Astrocyte (in vitro differentiated cells and primary cell): Measurements from ENCODE around the gene MYH10. TPM values are rescaled to one million over a fixed set of nuclear protein-coding genes. Genes with fewer than 3 reads are reported as not detected.

Experiments
- DNase-seq: peaks from one replicate; pipeline ENCODE4 v3.0.0-alpha.2; 2010; ENCODE audit warnings: low read depth
- FAIRE-seq: peaks from 2 replicates; lab custom pipeline; 2011; peaks lifted over from hg19 to GRCh38; lab: Jason Lieb, UNC
- H2AFZ ChIP-seq: 2 replicates; pipeline ENCODE4 v1.6.0; 2012; ENCODE audit warnings: low read depth, low read length, inconsistent platforms
- H3K27ac ChIP-seq: 2 replicates; pipeline ENCODE4 v1.5.1; 2011; ENCODE audit warnings: low read depth, low read length, inconsistent platforms
- H3K27me3 ChIP-seq: 2 replicates; pipeline ENCODE4 v1.6.0; 2011; ENCODE audit warnings: low read length, inconsistent platforms; ENCODE audit not compliant: insufficient read depth
- H3K36me3 ChIP-seq: 2 replicates; pipeline ENCODE4 v1.5.1; 2011; ENCODE audit warnings: low read length, inconsistent platforms; ENCODE audit not compliant: insufficient read depth
- H3K4me1 ChIP-seq: 2 replicates; pipeline ENCODE4 v1.5.1; 2011; ENCODE audit warnings: low read length, inconsistent platforms; ENCODE audit not compliant: insufficient read depth
- H3K4me2 ChIP-seq: 2 replicates; pipeline ENCODE4 v1.6.0; 2012; ENCODE audit warnings: low read length, inconsistent platforms
- H3K4me3 ChIP-seq: 2 replicates; pipeline ENCODE4 v1.5.1; 2011; ENCODE audit warnings: low read depth, mild to moderate bottlenecking, low read length, inconsistent platforms; ENCODE audit not compliant: insufficient read depth
- H3K79me2 ChIP-seq: 2 replicates; pipeline ENCODE4 v1.6.0; 2012; ENCODE audit warnings: mild to moderate bottlenecking, low read length, inconsistent platforms; ENCODE audit not compliant: insufficient read depth
- H3K9ac ChIP-seq: 2 replicates; pipeline ENCODE4 v1.6.0; 2012; ENCODE audit warnings: mild to moderate bottlenecking, low read length, inconsistent platforms
- H3K9me3 ChIP-seq: 2 replicates; pipeline ENCODE4 v1.5.1; 2012; ENCODE audit warnings: low read depth, mild to moderate bottlenecking, low read length, inconsistent platforms; ENCODE audit not compliant: insufficient read depth
- H4K20me1 ChIP-seq: 2 replicates; pipeline ENCODE4 v1.6.0; 2012; ENCODE audit warnings: low read length, inconsistent platforms; ENCODE audit not compliant: insufficient read depth
- H3K27ac Mint-ChIP-seq: one replicate; pipeline ENCODE4 v1.8.0; 2021; ENCODE audit warnings: mild to moderate bottlenecking, mixed read lengths; ENCODE audit not compliant: unreplicated experiment
- H3K27me3 Mint-ChIP-seq: one replicate; pipeline ENCODE4 v1.8.0; 2021; ENCODE audit warnings: low read depth, mixed read lengths; ENCODE audit not compliant: unreplicated experiment
- H3K36me3 Mint-ChIP-seq: one replicate; pipeline ENCODE4 v1.8.0; 2021; ENCODE audit warnings: low read depth, mixed read lengths; ENCODE audit not compliant: unreplicated experiment
- H3K4me1 Mint-ChIP-seq: one replicate; pipeline ENCODE4 v1.8.0; 2021; ENCODE audit warnings: low read depth, mixed read lengths; ENCODE audit not compliant: unreplicated experiment
- H3K4me3 Mint-ChIP-seq: one replicate; pipeline ENCODE4 v1.8.0; 2021; ENCODE audit warnings: mild to moderate bottlenecking, moderate library complexity, mixed read lengths; ENCODE audit not compliant: unreplicated experiment
- H3K9me3 Mint-ChIP-seq: one replicate; pipeline ENCODE4 v1.8.0; 2021; ENCODE audit warnings: mild to moderate bottlenecking, mixed read lengths; ENCODE audit not compliant: unreplicated experiment
- EZH2 ChIP-seq: IDR thresholded peaks from 2 replicates; pipeline ENCODE4 v1.6.1; 2012; ENCODE audit warnings: mild to moderate bottlenecking, low read length, inconsistent platforms; ENCODE audit not compliant: insufficient read depth
- total RNA-seq: library from RNA; stranded (reverse); gene quantifications from 2 replicates; pipeline ENCODE4 v1.2.1, GENCODE V29; 2021
- TF ChIP-seq, protein P1 (sequence below): IDR thresholded peaks from 2 replicates; pipeline ENCODE4 v1.5.1; 2011; ENCODE audit warnings: low read depth, mild to moderate bottlenecking, inconsistent platforms, low read length, moderate library complexity; ENCODE audit not compliant: insufficient read depth

Gene MYH10
- total RNA-seq, 1 donor from 2014 or later: 150 TPM

GRCh38 chr17:8466456-8466855 is 164.1 kb downstream of the MYH10 start:
- Histone ChIP-seq H3K4me2 (no peak overlapping the region), H3K9me3 (no peaks in the 10 kb centered on the region), H3K4me3 (no peak overlapping the region), H3K9ac (no peak overlapping the region), H2AFZ (no peak overlapping the region), H3K79me2 (peaks cover 86% of the 10 kb centered on the region), H4K20me1 (peaks cover 100% of the 10 kb centered on the region), H3K27ac (no peak overlapping the region), H3K4me1 (peaks cover 9% of the 10 kb centered on the region), H3K27me3 (no peaks in the 10 kb centered on the region), H3K36me3 (peaks cover 58% of the 10 kb centered on the region)
- Mint-ChIP-seq H3K27ac (no peak overlapping the region), H3K4me1 (peaks cover 18% of the 10 kb centered on the region), H3K36me3 (peaks cover 24% of the 10 kb centered on the region), H3K9me3 (no peaks in the 10 kb centered on the region), H3K27me3 (no peaks in the 10 kb centered on the region), H3K4me3 (no peak overlapping the region)
- no peak for TF ChIP-seq EZH2
- TF ChIP-seq, protein P1, sequence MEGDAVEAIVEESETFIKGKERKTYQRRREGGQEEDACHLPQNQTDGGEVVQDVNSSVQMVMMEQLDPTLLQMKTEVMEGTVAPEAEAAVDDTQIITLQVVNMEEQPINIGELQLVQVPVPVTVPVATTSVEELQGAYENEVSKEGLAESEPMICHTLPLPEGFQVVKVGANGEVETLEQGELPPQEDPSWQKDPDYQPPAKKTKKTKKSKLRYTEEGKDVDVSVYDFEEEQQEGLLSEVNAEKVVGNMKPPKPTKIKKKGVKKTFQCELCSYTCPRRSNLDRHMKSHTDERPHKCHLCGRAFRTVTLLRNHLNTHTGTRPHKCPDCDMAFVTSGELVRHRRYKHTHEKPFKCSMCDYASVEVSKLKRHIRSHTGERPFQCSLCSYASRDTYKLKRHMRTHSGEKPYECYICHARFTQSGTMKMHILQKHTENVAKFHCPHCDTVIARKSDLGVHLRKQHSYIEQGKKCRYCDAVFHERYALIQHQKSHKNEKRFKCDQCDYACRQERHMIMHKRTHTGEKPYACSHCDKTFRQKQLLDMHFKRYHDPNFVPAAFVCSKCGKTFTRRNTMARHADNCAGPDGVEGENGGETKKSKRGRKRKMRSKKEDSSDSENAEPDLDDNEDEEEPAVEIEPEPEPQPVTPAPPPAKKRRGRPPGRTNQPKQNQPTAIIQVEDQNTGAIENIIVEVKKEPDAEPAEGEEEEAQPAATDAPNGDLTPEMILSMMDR: no peak
- DNase-seq: peak; percentile 61
- FAIRE-seq: no peak

- Histone ChIP-seq H3K79me2 (peaks cover 89% of the 10 kb centered on the region), H3K9ac (no peak overlapping the region), H3K27me3 (no peaks in the 10 kb centered on the region), H2AFZ (no peak overlapping the region), H4K20me1 (peaks cover 99% of the 10 kb centered on the region), H3K4me2 (no peak overlapping the region), H3K36me3 (peaks cover 63% of the 10 kb centered on the region), H3K9me3 (no peaks in the 10 kb centered on the region), H3K4me3 (no peak overlapping the region), H3K4me1 (peaks cover 8% of the 10 kb centered on the region), H3K27ac (no peak overlapping the region)
- no peak for FAIRE-seq
- Mint-ChIP-seq H3K9me3 (no peaks in the 10 kb centered on the region), H3K4me3 (no peak overlapping the region), H3K27ac (no peak overlapping the region), H3K27me3 (no peaks in the 10 kb centered on the region), H3K4me1 (peaks cover 18% of the 10 kb centered on the region), H3K36me3 (peaks cover 24% of the 10 kb centered on the region)
- no peak for DNase-seq
- no peak for TF ChIP-seq EZH2
- TF ChIP-seq, protein P1: no peak
Observed at GRCh38 chr17:8465759-8466158, 164.8 kb downstream of the MYH10 start.

DNA sequence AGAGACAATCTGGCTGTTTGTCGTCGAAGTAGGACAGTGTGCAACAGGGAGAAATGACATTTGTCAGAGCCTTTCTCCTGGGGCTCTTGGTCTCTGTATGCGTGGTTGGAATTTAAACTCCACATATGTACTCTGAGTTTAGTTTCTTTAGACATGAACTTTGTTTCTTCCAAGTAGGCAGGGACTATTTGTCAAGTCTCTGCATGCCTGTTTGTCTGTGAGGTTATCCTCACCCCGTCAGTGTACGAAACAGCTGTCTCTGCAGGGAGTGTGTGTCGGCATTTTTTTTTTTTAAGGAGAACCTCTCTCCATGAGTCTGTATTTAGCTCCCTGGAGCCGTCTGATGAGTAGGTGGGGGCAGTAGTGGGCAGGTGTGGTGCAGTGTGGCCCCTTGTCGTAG is 165.2 kb downstream of the MYH10 start:
- Histone ChIP-seq H3K4me1 (peaks cover 4% of the 10 kb centered on the region), H3K4me3 (no peak overlapping the region), H3K27me3 (no peaks in the 10 kb centered on the region), H3K9me3 (no peaks in the 10 kb centered on the region), H3K27ac (no peak overlapping the region), H3K4me2 (no peak overlapping the region), H2AFZ (no peak overlapping the region), H3K79me2 (peaks cover 89% of the 10 kb centered on the region), H4K20me1 (peaks cover 98% of the 10 kb centered on the region), H3K36me3 (peaks cover 67% of the 10 kb centered on the region), H3K9ac (no peak overlapping the region)
- H3K4me1 Mint-ChIP-seq: peaks cover 18% of the 10 kb centered on the region
- TF ChIP-seq, protein P1: no peak
- TF ChIP-seq EZH2: no peak
- peaks cover 21% of the 10 kb centered on the region for H3K36me3 Mint-ChIP-seq
- no peaks in the 10 kb centered on the region for H3K9me3 Mint-ChIP-seq
- DNase-seq (no peak), FAIRE-seq (no peak)
- H3K4me3 Mint-ChIP-seq: no peak overlapping the region
- no peaks in the 10 kb centered on the region for H3K27me3 Mint-ChIP-seq
- H3K27ac Mint-ChIP-seq: no peak overlapping the region
